ENCODE results near the gene SLC30A10. TPM values are rescaled to one million over a fixed set of nuclear protein-coding genes. Genes with fewer than 3 reads are reported as not detected.
A peak's percentile ranks its signal among the peaks of the same experiment; 100 is the strongest.

The SLC30A10 gene
- not detected for total RNA-seq

DNA sequence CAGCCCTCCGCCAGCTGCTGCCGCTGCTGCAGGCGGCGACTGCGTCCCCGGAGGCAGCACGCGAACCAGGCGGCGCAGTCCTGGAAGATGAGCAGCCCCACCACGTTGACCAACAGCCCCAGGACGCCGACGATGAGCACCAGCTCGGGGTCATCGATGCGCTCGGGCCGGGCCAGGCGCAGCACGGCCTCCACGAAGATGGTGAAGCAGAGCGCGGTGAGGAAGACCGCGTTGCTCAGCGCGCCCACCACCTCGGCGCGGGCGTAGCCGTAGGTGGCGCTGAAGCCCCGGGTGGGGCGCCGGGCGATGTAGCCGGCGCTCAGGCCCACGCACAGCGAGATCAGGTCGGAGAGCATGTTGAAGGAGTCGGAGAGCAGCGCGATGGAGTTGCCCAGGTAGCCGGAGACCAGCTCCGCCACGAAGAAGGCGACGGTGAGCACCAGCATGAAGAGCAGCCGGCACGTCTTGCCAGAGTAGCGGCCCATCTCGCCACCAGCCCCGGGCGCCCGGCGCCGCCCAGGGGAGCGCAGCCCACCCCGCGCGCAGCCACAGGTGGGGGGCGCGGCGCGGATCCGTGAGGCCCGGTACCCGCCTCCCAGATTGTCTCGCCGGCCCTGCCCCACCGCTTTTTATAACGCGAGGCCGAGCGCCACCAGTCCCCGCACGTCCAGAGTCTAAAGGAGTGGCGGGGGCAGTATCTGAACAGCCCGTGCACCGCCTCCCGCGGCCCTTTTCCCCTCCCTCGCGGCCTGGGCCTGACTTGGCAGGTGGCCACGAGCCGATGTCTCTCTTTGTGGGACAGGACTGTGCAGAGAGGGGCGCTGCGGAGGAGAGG lies at the start of gene SLC30A10:
Gene SLC30A10 (minus strand): TSS at position 602 of the 835 bp plus-strand sequence. CDS start 117 bp downstream, at position 485.
- DNase-seq (ENCODE audit: low spot score) (no peak), ATAC-seq (ENCODE audit: low FRiP score) (peak; percentile 44)
- TF ChIP-seq, protein P1, sequence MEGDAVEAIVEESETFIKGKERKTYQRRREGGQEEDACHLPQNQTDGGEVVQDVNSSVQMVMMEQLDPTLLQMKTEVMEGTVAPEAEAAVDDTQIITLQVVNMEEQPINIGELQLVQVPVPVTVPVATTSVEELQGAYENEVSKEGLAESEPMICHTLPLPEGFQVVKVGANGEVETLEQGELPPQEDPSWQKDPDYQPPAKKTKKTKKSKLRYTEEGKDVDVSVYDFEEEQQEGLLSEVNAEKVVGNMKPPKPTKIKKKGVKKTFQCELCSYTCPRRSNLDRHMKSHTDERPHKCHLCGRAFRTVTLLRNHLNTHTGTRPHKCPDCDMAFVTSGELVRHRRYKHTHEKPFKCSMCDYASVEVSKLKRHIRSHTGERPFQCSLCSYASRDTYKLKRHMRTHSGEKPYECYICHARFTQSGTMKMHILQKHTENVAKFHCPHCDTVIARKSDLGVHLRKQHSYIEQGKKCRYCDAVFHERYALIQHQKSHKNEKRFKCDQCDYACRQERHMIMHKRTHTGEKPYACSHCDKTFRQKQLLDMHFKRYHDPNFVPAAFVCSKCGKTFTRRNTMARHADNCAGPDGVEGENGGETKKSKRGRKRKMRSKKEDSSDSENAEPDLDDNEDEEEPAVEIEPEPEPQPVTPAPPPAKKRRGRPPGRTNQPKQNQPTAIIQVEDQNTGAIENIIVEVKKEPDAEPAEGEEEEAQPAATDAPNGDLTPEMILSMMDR (IDR thresholded peaks at IDR 0.05), result no peak

DNA sequence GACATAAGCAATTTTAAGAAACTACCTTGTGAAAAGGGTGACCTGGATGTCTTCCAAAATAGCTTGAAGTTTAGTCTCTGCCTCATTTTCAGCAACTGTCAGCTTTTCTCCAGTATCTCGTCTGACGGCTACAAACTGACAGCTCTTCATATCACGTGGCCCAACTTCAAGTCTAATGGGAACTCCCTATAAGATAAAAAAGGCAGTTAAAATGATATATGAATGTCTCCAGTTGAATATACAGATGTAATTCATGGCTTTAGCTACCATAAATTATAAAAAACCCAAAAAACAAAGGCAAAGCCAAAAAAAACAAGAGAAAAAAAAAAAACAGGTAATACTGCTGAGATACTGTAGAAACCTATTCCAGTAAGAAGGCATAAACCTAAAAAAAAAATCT lies 44.9 kb upstream of the SLC30A10 start:
- ATAC-seq (ENCODE audit: low FRiP score) (no peak), DNase-seq (ENCODE audit: low spot score) (no peak)
- TF ChIP-seq, protein P1 (IDR thresholded peaks at IDR 0.05), result no peak

GRCh38 chr1:219967361-219967760 lies 39.0 kb upstream of the SLC30A10 start:
- ATAC-seq (ENCODE audit: low FRiP score) (no peak), DNase-seq (ENCODE audit: low spot score) (no peak)
- TF ChIP-seq, protein P1 (IDR thresholded peaks at IDR 0.05), result no peak

GRCh38 chr1:219966071-219966349 lies 37.7 kb upstream of the SLC30A10 start:
- DNase-seq (ENCODE audit: low spot score) (no peak), ATAC-seq (ENCODE audit: low FRiP score) (no peak)
- TF ChIP-seq, protein P1 (IDR thresholded peaks at IDR 0.05), result no peak

GRCh38 chr1:219965285-219966070 lies 37.1 kb upstream of the SLC30A10 start:
- ATAC-seq (ENCODE audit: low FRiP score) (no peak), DNase-seq (ENCODE audit: low spot score) (no peak)
- TF ChIP-seq, protein P1 (IDR thresholded peaks at IDR 0.05), result no peak

- TF ChIP-seq, protein P1 (IDR thresholded peaks at IDR 0.05), result no peak
- no peak for ATAC-seq (ENCODE audit: low FRiP score)
- no peak for DNase-seq (ENCODE audit: low spot score)
These were observed 35.1 kb upstream of the SLC30A10 start for GRCh38 chr1:219963432-219963831.

Measured in omental fat pad (tissue), 4 donors.